ENCODE measurements around the gene GATB.

GATB gene

GRCh38 chr4:151728679-151729078, 32.1 kb downstream of the GATB start:
- DNase-seq: no peak

- no peak for DNase-seq
Measured at GRCh38 chr4:151728006-151728405, 32.8 kb downstream of the GATB start.

GRCh38 chr4:151727365-151727764, 33.4 kb downstream of the GATB start:
- DNase-seq: no peak

- no peak for DNase-seq
Measured at GRCh38 chr4:151725087-151725486, 35.7 kb downstream of the GATB start.

GRCh38 chr4:151721916-151722315, 38.9 kb downstream of the GATB start:
- no peak for DNase-seq

- DNase-seq: peak; percentile 6
Measured at GRCh38 chr4:151721466-151721865, 39.3 kb downstream of the GATB start.

- no peak for DNase-seq
Measured at GRCh38 chr4:151719956-151720334, 40.9 kb downstream of the GATB start.

- no peak for DNase-seq
Measured at GRCh38 chr4:151718984-151719955, 41.5 kb downstream of the GATB start.

GRCh38 chr4:151717909-151718628, 42.7 kb downstream of the GATB start:
- peak; percentile 21 for DNase-seq

- no peak for DNase-seq
Measured at GRCh38 chr4:151717314-151717713, 43.5 kb downstream of the GATB start.

GRCh38 chr4:151716324-151716723, 44.5 kb downstream of the GATB start:
- no peak for DNase-seq

GRCh38 chr4:151715881-151716280, 44.9 kb downstream of the GATB start:
- peak; percentile 46 for DNase-seq

- no peak for DNase-seq
Measured at GRCh38 chr4:151712777-151713176, 48.0 kb downstream of the GATB start.

GRCh38 chr4:151711646-151712045, 49.2 kb downstream of the GATB start:
- no peak for DNase-seq

- DNase-seq: no peak
Measured at GRCh38 chr4:151709587-151709986, 51.2 kb downstream of the GATB start.

- DNase-seq: no peak
Measured at GRCh38 chr4:151709071-151709470, 51.7 kb downstream of the GATB start.

- no peak for DNase-seq
Measured at GRCh38 chr4:151708100-151708499, 52.7 kb downstream of the GATB start.

- no peak for DNase-seq
Measured at GRCh38 chr4:151703401-151703800, 57.4 kb downstream of the GATB start.

GRCh38 chr4:151702256-151702655, 58.6 kb downstream of the GATB start:
- no peak for DNase-seq

GRCh38 chr4:151700566-151701316, 60.1 kb downstream of the GATB start:
- no peak for DNase-seq

GRCh38 chr4:151698213-151698612, 62.6 kb downstream of the GATB start:
- peak; percentile 23 for DNase-seq

GRCh38 chr4:151694961-151695720, 65.7 kb downstream of the GATB start:
- DNase-seq: no peak
